ENCODE data around the gene SMIM7. TPM values are rescaled to one million over a fixed set of nuclear protein-coding genes. Genes with fewer than 3 reads are reported as not detected.
A peak's percentile ranks its signal among the peaks of the same experiment; 100 is the strongest.

SMIM7 gene
- total RNA-seq, 1 donor from 2014 or later: 75.3 TPM

DNA sequence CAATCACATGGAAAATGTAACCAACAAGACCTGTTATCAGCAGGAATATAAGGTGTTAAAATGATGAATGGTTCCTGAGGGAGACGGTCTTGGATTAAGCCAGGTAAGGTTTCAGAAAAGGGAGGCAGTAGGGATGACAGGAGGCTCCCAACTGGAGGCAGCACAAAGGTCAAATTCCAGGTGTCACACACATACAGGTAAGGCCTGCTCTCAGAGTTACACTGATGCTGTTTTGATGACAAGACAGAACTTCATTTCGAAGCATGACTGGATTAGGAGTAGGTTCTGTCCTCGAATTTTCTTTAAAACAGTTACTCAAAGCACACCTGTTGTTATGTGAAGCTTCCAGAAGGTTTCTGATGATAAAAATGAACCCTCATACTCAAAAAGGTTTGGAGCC, 39.4 kb downstream of the SMIM7 start:
- Histone ChIP-seq H3K27me3 (ENCODE audit: control insufficient read depth, insufficient read depth, low read length) (no peaks in the 10 kb centered on the region), H3K36me3 (ENCODE audit: control insufficient read depth, insufficient read depth, low read length) (peaks cover 3% of the 10 kb centered on the region), H3K4me3 (ENCODE audit: low read depth, low read length) (no peak overlapping the region)
- TF ChIP-seq, protein P1, sequence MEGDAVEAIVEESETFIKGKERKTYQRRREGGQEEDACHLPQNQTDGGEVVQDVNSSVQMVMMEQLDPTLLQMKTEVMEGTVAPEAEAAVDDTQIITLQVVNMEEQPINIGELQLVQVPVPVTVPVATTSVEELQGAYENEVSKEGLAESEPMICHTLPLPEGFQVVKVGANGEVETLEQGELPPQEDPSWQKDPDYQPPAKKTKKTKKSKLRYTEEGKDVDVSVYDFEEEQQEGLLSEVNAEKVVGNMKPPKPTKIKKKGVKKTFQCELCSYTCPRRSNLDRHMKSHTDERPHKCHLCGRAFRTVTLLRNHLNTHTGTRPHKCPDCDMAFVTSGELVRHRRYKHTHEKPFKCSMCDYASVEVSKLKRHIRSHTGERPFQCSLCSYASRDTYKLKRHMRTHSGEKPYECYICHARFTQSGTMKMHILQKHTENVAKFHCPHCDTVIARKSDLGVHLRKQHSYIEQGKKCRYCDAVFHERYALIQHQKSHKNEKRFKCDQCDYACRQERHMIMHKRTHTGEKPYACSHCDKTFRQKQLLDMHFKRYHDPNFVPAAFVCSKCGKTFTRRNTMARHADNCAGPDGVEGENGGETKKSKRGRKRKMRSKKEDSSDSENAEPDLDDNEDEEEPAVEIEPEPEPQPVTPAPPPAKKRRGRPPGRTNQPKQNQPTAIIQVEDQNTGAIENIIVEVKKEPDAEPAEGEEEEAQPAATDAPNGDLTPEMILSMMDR (IDR thresholded peaks at IDR 0.05; ENCODE audit: insufficient read depth, low read length, severe bottlenecking): no peak
- DNase-seq (ENCODE audit: low read depth) (no peak), FAIRE-seq (no peak)

DNA sequence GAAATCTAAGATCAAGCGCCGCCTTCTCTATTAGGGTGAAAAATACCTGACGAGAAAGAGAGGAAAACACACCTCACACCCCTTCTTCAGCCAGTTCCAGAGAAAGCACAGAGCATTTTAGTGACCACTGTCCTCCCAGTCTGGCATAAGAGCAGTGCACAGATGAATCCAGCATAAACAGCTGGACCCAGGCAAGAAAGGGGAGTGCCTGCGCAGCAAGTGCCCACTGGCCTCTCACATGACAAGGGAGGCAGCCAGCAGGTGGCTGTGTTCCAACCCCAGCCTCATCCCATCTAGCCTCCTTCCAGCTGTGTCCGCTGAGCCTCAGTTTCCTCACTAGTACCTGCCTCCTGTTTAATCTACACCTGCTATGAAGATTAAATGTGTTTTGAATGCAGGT, 39.9 kb downstream of the SMIM7 start:
- DNase-seq (ENCODE audit: low read depth) (no peak), FAIRE-seq (no peak)
- H3K36me3 ChIP-seq (ENCODE audit: control insufficient read depth, insufficient read depth, low read length): peaks cover 3% of the 10 kb centered on the region
- H3K27me3 ChIP-seq (ENCODE audit: control insufficient read depth, insufficient read depth, low read length): no peaks in the 10 kb centered on the region
- no peak overlapping the region for H3K4me3 ChIP-seq (ENCODE audit: low read depth, low read length)
- TF ChIP-seq, protein P1 (IDR thresholded peaks at IDR 0.05; ENCODE audit: insufficient read depth, low read length, severe bottlenecking): no peak

DNA sequence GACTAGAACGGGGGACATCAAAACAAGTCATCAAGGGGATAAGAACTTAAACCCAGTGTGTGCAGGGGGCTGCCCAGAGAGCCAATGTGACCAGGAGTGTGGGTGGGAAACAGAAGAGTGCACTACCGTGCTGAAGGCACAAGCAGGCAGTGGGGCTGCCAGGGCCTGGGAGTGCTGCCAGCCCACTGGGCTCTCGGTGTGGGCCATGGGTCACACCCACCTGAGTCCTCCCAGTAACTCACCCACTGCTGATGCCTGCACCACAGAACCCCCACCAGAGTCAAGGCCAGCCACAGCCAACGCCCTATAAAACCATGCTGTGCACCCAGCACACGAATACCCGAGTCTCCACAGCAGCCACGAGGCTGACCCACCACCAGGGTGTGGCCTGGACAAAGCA, 40.5 kb downstream of the SMIM7 start:
- TF ChIP-seq, protein P1 (IDR thresholded peaks at IDR 0.05; ENCODE audit: insufficient read depth, low read length, severe bottlenecking): no peak
- no peaks in the 10 kb centered on the region for H3K27me3 ChIP-seq (ENCODE audit: control insufficient read depth, insufficient read depth, low read length)
- DNase-seq (ENCODE audit: low read depth) (no peak), FAIRE-seq (no peak)
- peaks cover 3% of the 10 kb centered on the region for H3K36me3 ChIP-seq (ENCODE audit: control insufficient read depth, insufficient read depth, low read length)
- no peak overlapping the region for H3K4me3 ChIP-seq (ENCODE audit: low read depth, low read length)

DNA sequence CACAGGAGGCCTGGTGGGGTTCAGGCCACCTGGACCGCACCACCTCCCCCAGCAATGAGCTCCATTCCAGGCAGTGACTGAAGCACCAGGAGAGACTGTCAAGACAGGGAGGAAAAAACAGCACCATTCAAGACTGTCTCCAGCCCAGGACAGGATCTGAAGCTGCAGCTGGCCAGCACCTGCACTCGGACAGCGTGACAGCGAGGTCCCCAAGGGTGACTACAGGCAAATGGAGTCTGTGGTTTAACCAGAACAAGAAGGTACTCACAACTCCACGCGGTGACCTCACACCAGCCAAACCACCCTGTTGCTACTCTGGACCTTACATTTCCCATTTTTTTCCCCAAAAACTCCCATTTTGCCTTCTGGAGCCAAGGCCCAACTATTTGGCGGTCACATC, 41.7 kb downstream of the SMIM7 start:
- FAIRE-seq (no peak), DNase-seq (ENCODE audit: low read depth) (no peak)
- H3K36me3 ChIP-seq (ENCODE audit: control insufficient read depth, insufficient read depth, low read length): peaks cover 3% of the 10 kb centered on the region
- H3K4me3 ChIP-seq (ENCODE audit: low read depth, low read length): no peak overlapping the region
- no peaks in the 10 kb centered on the region for H3K27me3 ChIP-seq (ENCODE audit: control insufficient read depth, insufficient read depth, low read length)
- TF ChIP-seq, protein P1 (IDR thresholded peaks at IDR 0.05; ENCODE audit: insufficient read depth, low read length, severe bottlenecking): no peak

DNA sequence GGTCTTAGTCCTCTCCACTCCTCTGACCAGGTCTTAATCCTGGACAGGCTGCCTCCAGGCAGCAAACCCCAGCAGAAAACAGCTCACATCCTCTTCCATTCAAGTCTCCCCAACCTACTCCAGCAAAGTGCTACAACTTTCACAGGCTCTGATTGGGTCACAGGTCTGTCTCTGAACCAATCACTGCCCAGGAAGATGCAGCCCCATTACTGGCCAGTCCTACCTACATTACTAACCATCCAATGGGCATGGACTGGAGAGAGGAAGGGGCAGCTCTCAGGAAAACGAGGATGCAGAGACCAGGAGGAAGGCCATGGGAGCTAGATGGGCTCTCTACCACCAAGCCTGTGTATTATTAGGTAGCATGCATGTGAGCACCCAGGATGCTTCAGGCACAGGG, 44.1 kb downstream of the SMIM7 start:
- Histone ChIP-seq H3K4me3 (ENCODE audit: low read depth, low read length) (no peak overlapping the region), H3K36me3 (ENCODE audit: control insufficient read depth, insufficient read depth, low read length) (peaks cover 1% of the 10 kb centered on the region), H3K27me3 (ENCODE audit: control insufficient read depth, insufficient read depth, low read length) (no peaks in the 10 kb centered on the region)
- DNase-seq (ENCODE audit: low read depth) (no peak), FAIRE-seq (no peak)
- TF ChIP-seq, protein P1 (IDR thresholded peaks at IDR 0.05; ENCODE audit: insufficient read depth, low read length, severe bottlenecking): no peak

DNA sequence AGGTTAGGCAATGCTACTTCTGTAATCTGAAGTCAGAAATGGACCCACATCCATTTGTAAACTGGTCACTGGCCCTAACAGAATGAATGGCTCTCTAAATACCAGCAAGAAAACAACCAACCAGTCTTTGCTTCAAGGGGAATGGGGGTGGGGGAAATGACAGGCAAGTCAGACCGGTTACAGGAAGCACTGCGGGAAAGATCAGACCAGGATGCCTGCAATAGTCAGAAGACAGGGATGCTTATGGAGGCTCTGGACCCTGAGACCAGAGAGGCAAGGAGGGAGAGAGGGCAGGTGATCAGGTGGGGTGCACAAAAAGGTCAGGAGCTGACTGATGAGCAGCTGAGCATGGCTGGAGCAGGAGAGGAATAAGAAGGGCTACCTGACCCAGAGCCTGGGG, 45.0 kb downstream of the SMIM7 start:
- peaks cover 1% of the 10 kb centered on the region for H3K36me3 ChIP-seq (ENCODE audit: control insufficient read depth, insufficient read depth, low read length)
- no peak for FAIRE-seq
- H3K27me3 ChIP-seq (ENCODE audit: control insufficient read depth, insufficient read depth, low read length): no peaks in the 10 kb centered on the region
- TF ChIP-seq, protein P1 (IDR thresholded peaks at IDR 0.05; ENCODE audit: insufficient read depth, low read length, severe bottlenecking): no peak
- DNase-seq (ENCODE audit: low read depth): peak; percentile 22
- no peak overlapping the region for H3K4me3 ChIP-seq (ENCODE audit: low read depth, low read length)

All from bronchial epithelial cell (primary cell).